Measurements from ENCODE around the gene RPL14. TPM values are rescaled to one million over a fixed set of nuclear protein-coding genes. Genes with fewer than 3 reads are reported as not detected.

Gene RPL14
- total and polyA plus RNA-seq, 3 donors from 2014 or later: 100 to 361 (median 170) TPM

- 0 to 1% methylated on average over 26 to 41 of the region's 41 CpGs for WGBS, 2 donors
- peak overlapping the region; percentile 61 to 77 for H3K4me3 ChIP-seq
- DNase-seq: peak; percentile 100
- intact Hi-C loops (cut with DNase I; ENCODE audit: low total_unique reads): loop anchor here (10.0 kb wide), 1 partner anchor 138 kb away; no protein-coding TSS in a partner anchor
- TF ChIP-seq CTCF (IDR thresholded peaks at IDR 0.05) (peak in 1 of 3 experiments; percentile 2), POLR2A (IDR thresholded peaks at IDR 0.05) (peak; percentile 31)
- H3K36me3 ChIP-seq (ENCODE audit: low read depth, missing control alignments): no peaks in the 10 kb centered on the region
- H3K27me3 ChIP-seq: no peaks in the 10 kb centered on the region
- H3K4me1 ChIP-seq: peaks cover 16% of the 10 kb centered on the region
- no peaks in the 10 kb centered on the region for H3K9me3 ChIP-seq
- H3K27ac ChIP-seq: peak overlapping the region; percentile 90 to 92
Observed at GRCh38 chr3:40452876-40453730, 4.0 kb upstream of the RPL14 start.

- Histone ChIP-seq H3K27ac (peak overlapping the region; percentile 90 to 92), H3K9me3 (no peaks in the 10 kb centered on the region), H3K36me3 (ENCODE audit: low read depth, missing control alignments) (no peaks in the 10 kb centered on the region), H3K4me1 (peaks cover 24% of the 10 kb centered on the region), H3K27me3 (no peaks in the 10 kb centered on the region), H3K4me3 (no peak overlapping the region)
- TF ChIP-seq CTCF (IDR thresholded peaks at IDR 0.05) (no peak), POLR2A (IDR thresholded peaks at IDR 0.05) (no peak)
- 35 to 39% methylated on average over 6 of the region's 6 CpGs for WGBS, 2 donors
- no peak for DNase-seq
- intact Hi-C loops (cut with DNase I; ENCODE audit: low total_unique reads): loop anchor here (10.0 kb wide), 1 partner anchor 139 kb away; no protein-coding TSS in a partner anchor
Observed at GRCh38 chr3:40453933-40454332, 3.2 kb upstream of the RPL14 start.

GRCh38 chr3:40455328-40455727, 1.8 kb upstream of the RPL14 start:
- WGBS, 2 donors: 70 to 81% methylated on average over 4 of the region's 4 CpGs
- Histone ChIP-seq H3K4me1 (peaks cover 25% of the 10 kb centered on the region), H3K9me3 (no peaks in the 10 kb centered on the region), H3K4me3 (no peak overlapping the region), H3K27me3 (no peaks in the 10 kb centered on the region), H3K36me3 (ENCODE audit: low read depth, missing control alignments) (no peaks in the 10 kb centered on the region), H3K27ac (no peak overlapping the region)
- no peak for TF ChIP-seq CTCF (IDR thresholded peaks at IDR 0.05)
- TF ChIP-seq POLR2A (IDR thresholded peaks at IDR 0.05): no peak
- intact Hi-C loops (cut with DNase I; ENCODE audit: low total_unique reads): loop anchor here (10.0 kb wide), 1 partner anchor 141 kb away; no protein-coding TSS in a partner anchor
- no peak for DNase-seq

GRCh38 chr3:40456279-40456939, 730 bp upstream of the RPL14 start:
- no peak for DNase-seq
- intact Hi-C loops (cut with DNase I; ENCODE audit: low total_unique reads): loop anchor here (10.0 kb wide), 1 partner anchor 142 kb away; no protein-coding TSS in a partner anchor
- Histone ChIP-seq H3K27me3 (no peaks in the 10 kb centered on the region), H3K4me3 (peak overlapping the region; percentile 88 to 96), H3K27ac (peak overlapping the region; percentile 83 to 93), H3K9me3 (no peaks in the 10 kb centered on the region), H3K4me1 (peaks cover 25% of the 10 kb centered on the region), H3K36me3 (ENCODE audit: low read depth, missing control alignments) (no peaks in the 10 kb centered on the region)
- TF ChIP-seq POLR2A (IDR thresholded peaks at IDR 0.05) (no peak), CTCF (IDR thresholded peaks at IDR 0.05) (no peak)
- 40 to 43% methylated on average over 29 of the region's 29 CpGs for WGBS, 2 donors

Measured in testis (tissue), 3 donors.